Adrenal gland (tissue), 5 donors: Measurements from ENCODE around the gene PGLYRP1.

Source experiments
- CTCF ChIP-seq, 6 experiments: fragments of 450-650 bp in 4 of 6; fragments of 200-600 bp in 2 of 6; sonication (generic) in 1 of 6; IDR thresholded peaks; 1 replicate in 5 of 6; 2 replicates in 1 of 6; pipeline versions ENCODE4 v1.5.1 to v1.8.0; 2016 to 2021; ENCODE audit warnings: antibody characterized with exemption in 6 of 6, mild to moderate bottlenecking in 2 of 6, moderate library complexity in 1 of 6
- POLR2A ChIP-seq, 2 donors: fragments of 450-650 bp; IDR thresholded peaks; one replicate each; pipeline ENCODE4 v1.6.1; 2017; ENCODE audit warnings: antibody characterized with exemption in 2 of 2, mild to moderate bottlenecking in 2 of 2, moderate library complexity in 1 of 2
- donor health status: DM: no; HTN: no; CAD: no.

GRCh38 chr19:46068345-46069258 is 45.7 kb upstream of the PGLYRP1 start:
- TF ChIP-seq POLR2A (IDR thresholded peaks at IDR 0.05): no peak
- TF ChIP-seq CTCF (IDR thresholded peaks at IDR 0.05): no peak
